Osteoblast (primary cell): ENCODE data around the gene ZNF593. TPM values are rescaled to one million over a fixed set of nuclear protein-coding genes. Genes with fewer than 3 reads are reported as not detected.

ENCODE experiments used
- DNase-seq: peaks from one replicate; pipeline ENCODE4 v3.0.0; 2011; ENCODE audit warnings: low spot score, mixed read lengths; ENCODE audit not compliant: insufficient read length; ENCODE audit errors: missing footprints
- H2AFZ ChIP-seq: 2 replicates; pipeline ENCODE4 v1.6.0; 2011; ENCODE audit warnings: mild to moderate bottlenecking, low read length
- H3K27ac ChIP-seq: 2 replicates; pipeline ENCODE4 v1.5.1; 2011; ENCODE audit warnings: mild to moderate bottlenecking, low read depth, low read length, moderate library complexity
- H3K27me3 ChIP-seq: 2 replicates; pipeline ENCODE4 v1.6.0; 2012; ENCODE audit warnings: mild to moderate bottlenecking, control low read depth, inconsistent platforms, low read length, moderate library complexity; ENCODE audit not compliant: insufficient read depth
- H3K36me3 ChIP-seq: 2 replicates; pipeline ENCODE4 v1.5.1; 2011; ENCODE audit warnings: mild to moderate bottlenecking, low read length, control low read depth, moderate library complexity; ENCODE audit not compliant: insufficient read depth
- H3K4me1 ChIP-seq: 2 replicates; pipeline ENCODE4 v1.5.1; 2011; ENCODE audit warnings: mild to moderate bottlenecking, low read length, control low read depth, moderate library complexity; ENCODE audit not compliant: insufficient read depth
- H3K4me2 ChIP-seq: 2 replicates; pipeline ENCODE4 v1.6.0; 2011; ENCODE audit warnings: mild to moderate bottlenecking, low read length; ENCODE audit not compliant: insufficient read depth
- H3K4me3 ChIP-seq: fragments of 200-600 bp; sonication (generic); 3 replicates; pipeline ENCODE4 v1.5.1; 2012; ENCODE audit warnings: mild to moderate bottlenecking, low read length, inconsistent platforms; ENCODE audit not compliant: insufficient read depth
- H3K79me2 ChIP-seq: 2 replicates; pipeline ENCODE4 v1.6.0; 2012; ENCODE audit warnings: mild to moderate bottlenecking, low read length, control low read depth, inconsistent platforms; ENCODE audit not compliant: insufficient read depth
- H3K9me3 ChIP-seq: 2 replicates; pipeline ENCODE4 v1.5.1; 2011; ENCODE audit warnings: low read depth, low read length, control low read depth
- H4K20me1 ChIP-seq: 2 replicates; pipeline ENCODE4 v1.6.0; 2012; ENCODE audit warnings: mild to moderate bottlenecking, low read length, control low read depth; ENCODE audit not compliant: insufficient read depth
- total RNA-seq: library from RNA; depleted of rRNA; stranded (reverse); fragments of >200 nt; gene quantifications from 2 replicates; pipeline ENCODE4 v1.2.3, GENCODE V29; 2012
- TF ChIP-seq, protein P1 (sequence below): IDR thresholded peaks from 2 replicates; pipeline ENCODE4 v1.5.1; 2011; ENCODE audit warnings: mild to moderate bottlenecking, low read depth, low read length, moderate library complexity; ENCODE audit errors: extremely low read depth

ZNF593 gene
- total RNA-seq, 1 donor: 29.0 TPM

DNA sequence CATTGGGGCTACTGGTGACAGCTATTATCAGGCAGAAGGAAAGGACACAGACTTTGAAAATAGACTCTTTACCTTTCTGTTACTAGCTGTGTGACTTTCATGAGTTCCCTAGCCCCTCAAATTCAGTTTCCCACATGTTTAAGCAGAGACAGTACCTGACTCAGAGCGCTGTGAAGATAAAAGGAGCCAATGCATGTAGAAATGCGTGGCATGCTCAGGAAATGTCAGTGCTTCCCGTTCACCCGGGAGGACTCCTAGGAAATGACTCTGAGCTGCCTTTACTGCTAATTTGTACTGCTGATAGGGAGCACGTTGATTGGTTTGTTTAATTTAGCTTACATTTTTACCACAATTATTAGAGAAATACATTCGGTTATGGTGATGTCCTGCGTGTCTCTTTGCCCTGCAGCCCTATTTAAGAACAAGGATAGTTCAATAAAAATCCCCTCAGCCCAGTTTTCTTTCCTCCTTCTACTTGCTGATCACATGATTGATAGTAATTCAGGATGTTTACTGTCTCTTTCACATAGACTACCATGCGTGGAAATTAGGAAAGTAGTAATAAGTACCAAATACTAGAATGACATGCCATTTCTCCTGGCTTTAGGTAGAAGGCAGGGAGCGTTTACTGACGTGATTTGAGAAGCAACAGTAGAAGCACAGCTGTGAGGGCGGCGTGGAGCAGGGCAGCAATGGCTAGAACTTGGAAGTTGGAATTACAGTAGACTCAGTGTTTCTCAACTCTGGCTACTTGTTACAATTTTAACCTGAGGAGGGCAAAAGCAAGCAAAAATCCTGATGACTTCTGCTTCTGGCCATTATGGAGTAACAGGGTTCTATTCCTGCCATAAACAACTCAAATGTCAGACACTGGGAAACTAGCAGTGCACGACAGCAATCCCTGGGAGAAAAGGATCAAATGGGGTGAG, 42.2 kb upstream of the ZNF593 start:
- peak; percentile 79 for DNase-seq
- Histone ChIP-seq H3K27me3 (no peaks in the 10 kb centered on the region), H3K27ac (no peak overlapping the region), H4K20me1 (no peaks in the 10 kb centered on the region), H3K79me2 (no peaks in the 10 kb centered on the region), H3K9me3 (no peaks in the 10 kb centered on the region), H3K36me3 (no peaks in the 10 kb centered on the region), H3K4me3 (no peak overlapping the region), H3K4me2 (peak overlapping the region; percentile 1), H2AFZ (peak overlapping the region; percentile 43), H3K4me1 (peaks cover 31% of the 10 kb centered on the region)
- TF ChIP-seq, protein P1, sequence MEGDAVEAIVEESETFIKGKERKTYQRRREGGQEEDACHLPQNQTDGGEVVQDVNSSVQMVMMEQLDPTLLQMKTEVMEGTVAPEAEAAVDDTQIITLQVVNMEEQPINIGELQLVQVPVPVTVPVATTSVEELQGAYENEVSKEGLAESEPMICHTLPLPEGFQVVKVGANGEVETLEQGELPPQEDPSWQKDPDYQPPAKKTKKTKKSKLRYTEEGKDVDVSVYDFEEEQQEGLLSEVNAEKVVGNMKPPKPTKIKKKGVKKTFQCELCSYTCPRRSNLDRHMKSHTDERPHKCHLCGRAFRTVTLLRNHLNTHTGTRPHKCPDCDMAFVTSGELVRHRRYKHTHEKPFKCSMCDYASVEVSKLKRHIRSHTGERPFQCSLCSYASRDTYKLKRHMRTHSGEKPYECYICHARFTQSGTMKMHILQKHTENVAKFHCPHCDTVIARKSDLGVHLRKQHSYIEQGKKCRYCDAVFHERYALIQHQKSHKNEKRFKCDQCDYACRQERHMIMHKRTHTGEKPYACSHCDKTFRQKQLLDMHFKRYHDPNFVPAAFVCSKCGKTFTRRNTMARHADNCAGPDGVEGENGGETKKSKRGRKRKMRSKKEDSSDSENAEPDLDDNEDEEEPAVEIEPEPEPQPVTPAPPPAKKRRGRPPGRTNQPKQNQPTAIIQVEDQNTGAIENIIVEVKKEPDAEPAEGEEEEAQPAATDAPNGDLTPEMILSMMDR: no peak

DNA sequence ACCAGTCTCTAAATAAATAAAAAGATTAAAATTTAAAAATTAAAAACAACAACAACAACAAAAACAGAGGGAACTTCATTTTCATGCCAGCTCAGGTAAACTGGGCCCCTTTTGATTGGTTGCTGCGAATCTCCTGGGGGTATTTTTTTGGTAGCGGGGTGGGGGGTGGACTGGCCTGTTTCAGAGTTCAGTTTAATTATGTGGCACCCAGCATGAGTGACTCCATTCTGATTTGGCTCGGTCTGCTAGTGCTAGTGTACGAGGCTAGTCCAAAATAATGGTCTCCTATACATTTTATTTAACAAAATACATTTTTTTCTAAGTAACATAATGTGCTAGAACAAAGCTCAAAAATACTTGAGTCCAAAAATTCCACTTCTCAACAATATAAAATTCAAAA, 39.9 kb upstream of the ZNF593 start:
- no peak overlapping the region for H3K4me2 ChIP-seq
- no peak for DNase-seq
- H3K36me3 ChIP-seq: no peaks in the 10 kb centered on the region
- no peaks in the 10 kb centered on the region for H4K20me1 ChIP-seq
- H2AFZ ChIP-seq: no peak overlapping the region
- H3K79me2 ChIP-seq: no peaks in the 10 kb centered on the region
- no peak overlapping the region for H3K4me3 ChIP-seq
- TF ChIP-seq, protein P1: no peak
- H3K4me1 ChIP-seq: peaks cover 18% of the 10 kb centered on the region
- H3K27me3 ChIP-seq: no peaks in the 10 kb centered on the region
- no peaks in the 10 kb centered on the region for H3K9me3 ChIP-seq
- no peak overlapping the region for H3K27ac ChIP-seq

GRCh38 chr1:26130695-26131094, 39.0 kb upstream of the ZNF593 start:
- DNase-seq: no peak

More at GRCh38 chr1:26130695-26131094, 39.0 kb upstream of the ZNF593 start:
- Histone ChIP-seq H3K9me3 (no peaks in the 10 kb centered on the region), H3K4me3 (no peak overlapping the region), H4K20me1 (no peaks in the 10 kb centered on the region), H3K27me3 (no peaks in the 10 kb centered on the region), H3K4me1 (peaks cover 18% of the 10 kb centered on the region), H3K4me2 (no peak overlapping the region), H3K36me3 (no peaks in the 10 kb centered on the region), H2AFZ (no peak overlapping the region), H3K27ac (no peak overlapping the region), H3K79me2 (no peaks in the 10 kb centered on the region)
- TF ChIP-seq, protein P1: no peak
